ENCODE data around the gene ARHGAP18. TPM values are rescaled to one million over a fixed set of nuclear protein-coding genes. Genes with fewer than 3 reads are reported as not detected.

The ARHGAP18 gene
- total RNA-seq, 3 donors from 2014 or later (not counting 1 experiment from before 2014, with no cell fraction given): 11.5 to 12.5 (median 11.8) TPM

DNA sequence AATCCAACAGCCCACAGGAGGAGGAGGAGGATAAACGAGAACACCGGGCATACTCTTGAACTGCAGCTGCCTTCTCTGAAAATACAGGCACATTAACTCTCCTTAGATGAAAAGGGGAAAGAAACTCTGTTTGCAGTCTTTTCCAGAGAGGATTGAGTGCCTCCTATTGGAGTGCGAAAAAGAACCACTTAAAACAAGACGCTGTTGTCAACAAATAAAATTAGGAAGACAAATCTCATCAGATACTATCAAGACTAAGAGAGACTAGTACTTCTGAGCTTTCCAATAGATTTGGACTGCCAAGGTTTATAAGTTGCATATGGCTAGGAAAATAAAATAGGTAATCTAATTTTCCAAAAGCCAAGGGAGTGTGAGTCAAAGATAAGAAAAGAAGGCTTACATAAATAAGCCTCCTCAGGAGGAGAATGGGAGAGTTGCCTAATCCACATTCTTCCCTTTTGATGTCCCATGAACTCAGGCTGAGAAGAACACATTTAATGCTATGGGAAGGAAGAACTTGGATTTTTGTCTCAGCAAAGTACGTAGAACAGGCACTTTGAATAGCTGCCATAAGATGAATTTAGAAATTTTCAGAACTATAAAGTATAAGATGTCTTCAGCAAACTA is 154.7 kb downstream of the ARHGAP18 start:
- H3K9me3 Mint-ChIP-seq: no peaks in the 10 kb centered on the region
- no peak overlapping the region for H3K27ac Mint-ChIP-seq
- peaks cover 2 to 7% of the 10 kb centered on the region in 2 donors for H3K27me3 Mint-ChIP-seq (ENCODE audit: low read depth in 2 of 2)
- Histone ChIP-seq H3K27me3 (ENCODE audit: control insufficient read depth, insufficient read depth, low read length) (no peaks in the 10 kb centered on the region), H3K27ac (ENCODE audit: low read length) (no peak overlapping the region), H3K4me1 (ENCODE audit: control insufficient read depth, insufficient read depth, low read length) (no peaks in the 10 kb centered on the region), H3K4me3 (ENCODE audit: low read length) (no peak overlapping the region), H3K36me3 (ENCODE audit: control insufficient read depth, insufficient read depth, low read length) (no peaks in the 10 kb centered on the region), H3K9me3 (ENCODE audit: control insufficient read depth, insufficient read depth, low read length) (no peaks in the 10 kb centered on the region)
- TF ChIP-seq, protein P1, sequence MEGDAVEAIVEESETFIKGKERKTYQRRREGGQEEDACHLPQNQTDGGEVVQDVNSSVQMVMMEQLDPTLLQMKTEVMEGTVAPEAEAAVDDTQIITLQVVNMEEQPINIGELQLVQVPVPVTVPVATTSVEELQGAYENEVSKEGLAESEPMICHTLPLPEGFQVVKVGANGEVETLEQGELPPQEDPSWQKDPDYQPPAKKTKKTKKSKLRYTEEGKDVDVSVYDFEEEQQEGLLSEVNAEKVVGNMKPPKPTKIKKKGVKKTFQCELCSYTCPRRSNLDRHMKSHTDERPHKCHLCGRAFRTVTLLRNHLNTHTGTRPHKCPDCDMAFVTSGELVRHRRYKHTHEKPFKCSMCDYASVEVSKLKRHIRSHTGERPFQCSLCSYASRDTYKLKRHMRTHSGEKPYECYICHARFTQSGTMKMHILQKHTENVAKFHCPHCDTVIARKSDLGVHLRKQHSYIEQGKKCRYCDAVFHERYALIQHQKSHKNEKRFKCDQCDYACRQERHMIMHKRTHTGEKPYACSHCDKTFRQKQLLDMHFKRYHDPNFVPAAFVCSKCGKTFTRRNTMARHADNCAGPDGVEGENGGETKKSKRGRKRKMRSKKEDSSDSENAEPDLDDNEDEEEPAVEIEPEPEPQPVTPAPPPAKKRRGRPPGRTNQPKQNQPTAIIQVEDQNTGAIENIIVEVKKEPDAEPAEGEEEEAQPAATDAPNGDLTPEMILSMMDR (IDR thresholded peaks at IDR 0.05): no peak
- no peaks in the 10 kb centered on the region for H3K36me3 Mint-ChIP-seq
- no peak for ATAC-seq
- H3K4me1 Mint-ChIP-seq: no peaks in the 10 kb centered on the region
- WGBS (ENCODE audit: insufficient coverage): 90% methylated on average over 3 of the region's 5 CpGs
- DNase-seq: no peak
- no peak overlapping the region for H3K4me3 Mint-ChIP-seq
- intact Hi-C loops (cut with micrococcal nuclease): no loop called here

DNA sequence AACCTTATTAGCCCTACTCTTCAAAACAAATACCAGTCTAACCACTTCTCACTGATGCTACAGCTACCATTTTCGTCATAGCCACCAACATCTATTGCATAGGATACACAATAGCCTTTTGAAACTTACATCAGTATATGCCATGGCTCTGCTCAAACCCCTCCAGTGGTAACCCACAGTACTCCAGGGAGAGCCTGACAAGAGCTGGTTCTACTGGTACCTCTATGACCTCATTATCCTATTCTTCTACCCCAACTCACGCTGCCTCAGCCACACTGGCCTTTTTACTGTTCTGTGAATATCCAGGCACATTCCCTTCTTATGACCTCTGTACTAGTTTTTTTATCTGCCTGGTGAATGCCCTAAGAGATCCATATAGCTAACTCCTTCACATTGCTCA is 157.6 kb downstream of the ARHGAP18 start:
- Mint-ChIP-seq H3K27ac (no peak overlapping the region), H3K4me3 (no peak overlapping the region), H3K9me3 (no peaks in the 10 kb centered on the region), H3K4me1 (no peaks in the 10 kb centered on the region), H3K27me3 (ENCODE audit: low read depth in 2 of 2) (peaks cover 2 to 7% of the 10 kb centered on the region in 2 donors), H3K36me3 (no peaks in the 10 kb centered on the region)
- Histone ChIP-seq H3K27me3 (ENCODE audit: control insufficient read depth, insufficient read depth, low read length) (no peaks in the 10 kb centered on the region), H3K4me1 (ENCODE audit: control insufficient read depth, insufficient read depth, low read length) (no peaks in the 10 kb centered on the region), H3K9me3 (ENCODE audit: control insufficient read depth, insufficient read depth, low read length) (no peaks in the 10 kb centered on the region), H3K36me3 (ENCODE audit: control insufficient read depth, insufficient read depth, low read length) (no peaks in the 10 kb centered on the region), H3K27ac (ENCODE audit: low read length) (no peak overlapping the region), H3K4me3 (ENCODE audit: low read length) (no peak overlapping the region)
- WGBS (ENCODE audit: insufficient coverage): 92% methylated on average over 2 of the region's 2 CpGs
- TF ChIP-seq, protein P1 (IDR thresholded peaks at IDR 0.05): no peak
- no peak for DNase-seq
- no peak for ATAC-seq
- intact Hi-C loops (cut with micrococcal nuclease): no loop called here

GRCh38 chr6:129551486-129551885 is 158.5 kb downstream of the ARHGAP18 start:
- Histone ChIP-seq H3K27me3 (ENCODE audit: control insufficient read depth, insufficient read depth, low read length) (no peaks in the 10 kb centered on the region), H3K27ac (ENCODE audit: low read length) (no peak overlapping the region), H3K36me3 (ENCODE audit: control insufficient read depth, insufficient read depth, low read length) (no peaks in the 10 kb centered on the region), H3K9me3 (ENCODE audit: control insufficient read depth, insufficient read depth, low read length) (no peaks in the 10 kb centered on the region), H3K4me1 (ENCODE audit: control insufficient read depth, insufficient read depth, low read length) (no peaks in the 10 kb centered on the region), H3K4me3 (ENCODE audit: low read length) (no peak overlapping the region)
- Mint-ChIP-seq H3K9me3 (no peaks in the 10 kb centered on the region), H3K27me3 (ENCODE audit: low read depth in 2 of 2) (peaks cover 2 to 7% of the 10 kb centered on the region in 2 donors), H3K36me3 (no peaks in the 10 kb centered on the region), H3K4me1 (no peaks in the 10 kb centered on the region), H3K27ac (no peak overlapping the region), H3K4me3 (no peak overlapping the region)
- intact Hi-C loops (cut with micrococcal nuclease): no loop called here
- DNase-seq (no peak), ATAC-seq (no peak)
- TF ChIP-seq, protein P1 (IDR thresholded peaks at IDR 0.05): no peak
- 100% methylated on average over 1 of the region's 1 CpG for WGBS (ENCODE audit: insufficient coverage)

GRCh38 chr6:129546702-129547101 is 163.3 kb downstream of the ARHGAP18 start:
- Histone ChIP-seq H3K9me3 (ENCODE audit: control insufficient read depth, insufficient read depth, low read length) (no peaks in the 10 kb centered on the region), H3K27ac (ENCODE audit: low read length) (no peak overlapping the region), H3K36me3 (ENCODE audit: control insufficient read depth, insufficient read depth, low read length) (no peaks in the 10 kb centered on the region), H3K4me1 (ENCODE audit: control insufficient read depth, insufficient read depth, low read length) (no peaks in the 10 kb centered on the region), H3K27me3 (ENCODE audit: control insufficient read depth, insufficient read depth, low read length) (no peaks in the 10 kb centered on the region), H3K4me3 (ENCODE audit: low read length) (no peak overlapping the region)
- ATAC-seq: no peak
- no peaks in the 10 kb centered on the region for H3K9me3 Mint-ChIP-seq
- no peaks in the 10 kb centered on the region for H3K4me1 Mint-ChIP-seq
- no peak overlapping the region for H3K4me3 Mint-ChIP-seq
- intact Hi-C loops (cut with micrococcal nuclease): no loop called here
- H3K27ac Mint-ChIP-seq: no peak overlapping the region
- H3K27me3 Mint-ChIP-seq (ENCODE audit: low read depth in 2 of 2): no peaks in the 10 kb centered on the region
- no peaks in the 10 kb centered on the region for H3K36me3 Mint-ChIP-seq
- no peak for DNase-seq
- TF ChIP-seq, protein P1 (IDR thresholded peaks at IDR 0.05): no peak
- WGBS (ENCODE audit: insufficient coverage): 80% methylated on average over 3 of the region's 4 CpGs
